ENCODE results near the gene PDS5A.

The PDS5A gene

GRCh38 chr4:39881789-39882188 lies 95.9 kb downstream of the PDS5A start:
- no peak for DNase-seq (ENCODE audit: low read depth)
- TF ChIP-seq, protein P1, sequence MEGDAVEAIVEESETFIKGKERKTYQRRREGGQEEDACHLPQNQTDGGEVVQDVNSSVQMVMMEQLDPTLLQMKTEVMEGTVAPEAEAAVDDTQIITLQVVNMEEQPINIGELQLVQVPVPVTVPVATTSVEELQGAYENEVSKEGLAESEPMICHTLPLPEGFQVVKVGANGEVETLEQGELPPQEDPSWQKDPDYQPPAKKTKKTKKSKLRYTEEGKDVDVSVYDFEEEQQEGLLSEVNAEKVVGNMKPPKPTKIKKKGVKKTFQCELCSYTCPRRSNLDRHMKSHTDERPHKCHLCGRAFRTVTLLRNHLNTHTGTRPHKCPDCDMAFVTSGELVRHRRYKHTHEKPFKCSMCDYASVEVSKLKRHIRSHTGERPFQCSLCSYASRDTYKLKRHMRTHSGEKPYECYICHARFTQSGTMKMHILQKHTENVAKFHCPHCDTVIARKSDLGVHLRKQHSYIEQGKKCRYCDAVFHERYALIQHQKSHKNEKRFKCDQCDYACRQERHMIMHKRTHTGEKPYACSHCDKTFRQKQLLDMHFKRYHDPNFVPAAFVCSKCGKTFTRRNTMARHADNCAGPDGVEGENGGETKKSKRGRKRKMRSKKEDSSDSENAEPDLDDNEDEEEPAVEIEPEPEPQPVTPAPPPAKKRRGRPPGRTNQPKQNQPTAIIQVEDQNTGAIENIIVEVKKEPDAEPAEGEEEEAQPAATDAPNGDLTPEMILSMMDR (IDR thresholded peaks at IDR 0.05; ENCODE audit: low read length, missing control alignments): no peak
- no peak overlapping the region for H3K4me3 ChIP-seq (replicated peaks; ENCODE audit: low read depth, low read length)

DNA sequence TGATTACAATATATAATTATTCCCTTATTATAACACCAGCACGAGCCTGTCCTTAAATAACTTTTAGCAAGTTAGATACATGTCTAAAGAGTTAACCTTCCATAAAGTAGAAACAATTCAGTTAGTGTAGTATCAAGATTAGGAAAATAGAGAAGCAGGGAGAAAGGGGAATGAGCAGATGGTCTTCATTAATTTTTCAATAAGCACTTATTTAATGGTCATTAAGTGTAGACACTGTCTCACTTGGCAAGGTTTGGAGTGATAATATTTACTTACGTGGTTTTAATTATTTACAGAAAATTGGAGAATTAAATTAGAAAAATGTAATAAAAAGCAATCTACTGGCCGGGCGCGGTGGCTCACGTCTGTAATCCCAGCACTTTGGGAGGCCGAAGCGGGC lies 99.7 kb downstream of the PDS5A start:
- no peak overlapping the region for H3K4me3 ChIP-seq (replicated peaks; ENCODE audit: low read depth, low read length)
- no peak for DNase-seq (ENCODE audit: low read depth)
- TF ChIP-seq, protein P1 (IDR thresholded peaks at IDR 0.05; ENCODE audit: low read length, missing control alignments): no peak

DNA sequence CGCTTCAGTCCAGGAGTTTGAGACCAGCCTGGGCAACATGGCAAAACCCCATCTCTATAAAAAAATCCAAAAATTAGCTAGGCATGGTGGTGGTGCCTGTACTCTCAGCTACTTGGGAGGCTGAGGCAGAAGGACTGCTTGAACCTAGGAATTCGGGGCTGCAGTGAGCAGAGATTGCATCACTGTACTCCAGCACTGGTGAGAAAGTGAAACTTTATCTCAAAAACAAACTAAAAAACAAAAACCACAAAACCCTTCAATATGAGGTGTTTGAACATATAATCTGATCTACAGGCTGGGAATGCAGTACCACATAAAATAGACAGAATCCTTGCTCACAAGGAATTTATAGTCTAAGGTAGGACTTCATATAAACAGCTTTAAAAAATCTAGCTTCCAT lies 103.9 kb downstream of the PDS5A start:
- DNase-seq (ENCODE audit: low read depth): peak; percentile 44
- TF ChIP-seq, protein P1 (IDR thresholded peaks at IDR 0.05; ENCODE audit: low read length, missing control alignments): no peak
- H3K4me3 ChIP-seq (replicated peaks; ENCODE audit: low read depth, low read length): no peak overlapping the region

DNA sequence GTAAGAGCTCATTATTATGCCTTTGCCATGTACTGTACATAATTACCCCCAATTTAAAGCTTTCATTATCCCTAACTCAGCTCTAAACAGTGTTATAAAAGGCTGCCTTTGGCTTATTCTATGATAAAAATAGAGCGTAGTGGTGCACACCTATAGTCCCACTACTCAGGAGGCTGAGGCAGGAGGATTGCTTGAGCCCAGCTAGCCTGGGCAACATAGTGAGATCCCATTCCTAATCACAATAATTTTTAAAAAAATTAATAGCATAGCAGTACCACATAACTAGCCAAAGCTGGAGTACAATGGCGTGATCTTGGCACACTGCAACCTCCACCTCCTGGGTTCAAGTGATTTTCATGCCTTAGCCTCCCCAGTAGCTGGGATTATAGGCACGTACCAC lies 112.4 kb downstream of the PDS5A start:
- DNase-seq (ENCODE audit: low read depth): no peak
- no peak overlapping the region for H3K4me3 ChIP-seq (replicated peaks; ENCODE audit: low read depth, low read length)
- TF ChIP-seq, protein P1 (IDR thresholded peaks at IDR 0.05; ENCODE audit: low read length, missing control alignments): no peak

DNA sequence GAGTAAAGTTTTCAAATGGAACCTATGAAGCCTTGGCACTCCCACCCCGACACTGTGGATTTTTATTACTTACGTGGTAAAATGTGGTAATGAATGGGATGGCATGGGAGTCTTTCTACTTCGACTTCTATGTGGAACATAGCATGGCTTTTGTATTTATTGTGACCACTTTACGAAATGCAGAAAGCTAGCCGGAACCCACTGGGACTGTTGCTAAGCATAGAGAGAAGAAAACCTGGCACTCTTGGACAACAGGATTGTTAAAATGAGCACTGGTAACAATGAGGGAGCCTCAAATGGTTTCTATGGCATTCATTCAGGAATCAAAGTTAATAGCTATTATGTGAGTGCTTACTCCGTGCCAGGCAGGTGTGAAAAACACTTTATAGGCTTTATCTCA lies 113.3 kb downstream of the PDS5A start:
- TF ChIP-seq, protein P1 (IDR thresholded peaks at IDR 0.05; ENCODE audit: low read length, missing control alignments): no peak
- DNase-seq (ENCODE audit: low read depth): no peak
- no peak overlapping the region for H3K4me3 ChIP-seq (replicated peaks; ENCODE audit: low read depth, low read length)

- TF ChIP-seq, protein P1 (IDR thresholded peaks at IDR 0.05; ENCODE audit: low read length, missing control alignments): no peak
- no peak overlapping the region for H3K4me3 ChIP-seq (replicated peaks; ENCODE audit: low read depth, low read length)
- DNase-seq (ENCODE audit: low read depth): no peak
Measured at GRCh38 chr4:39860804-39861203, 116.9 kb downstream of the PDS5A start.

DNA sequence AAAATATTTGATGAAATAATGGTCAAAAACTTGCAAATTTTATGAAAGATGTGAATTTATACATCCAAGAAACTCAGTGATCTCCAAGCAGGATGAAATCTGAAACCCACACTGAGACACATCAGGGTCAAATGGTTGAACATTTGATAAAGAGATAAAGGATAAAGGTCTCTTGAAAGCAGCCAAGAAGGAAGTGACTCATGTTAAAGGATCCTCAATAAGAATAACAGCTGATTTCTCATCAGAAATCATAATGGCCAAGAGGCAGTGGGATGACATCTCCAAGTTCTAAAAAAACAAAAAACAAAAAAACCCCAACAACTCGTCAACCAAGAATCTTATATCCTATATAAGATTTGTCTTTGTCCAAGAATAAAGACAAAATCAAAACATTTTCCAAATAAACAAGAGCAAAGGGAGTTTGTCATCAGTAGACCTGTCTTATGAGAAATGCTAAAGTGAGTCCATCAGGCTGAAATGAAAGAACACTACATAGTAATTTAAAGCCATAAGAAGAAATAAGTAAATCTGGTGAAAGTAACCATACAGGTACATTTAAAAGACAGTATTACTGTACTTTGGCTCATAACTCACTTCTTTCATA lies 121.7 kb downstream of the PDS5A start:
- DNase-seq (ENCODE audit: low read depth): peak; percentile 18
- H3K4me3 ChIP-seq (replicated peaks; ENCODE audit: low read depth, low read length): no peak overlapping the region
- TF ChIP-seq, protein P1 (IDR thresholded peaks at IDR 0.05; ENCODE audit: low read length, missing control alignments): no peak
